HG03103 (cell line): ENCODE results near the gene HAND2.

Experiments
- ATAC-seq: cut with Tn5 transposase; IDR thresholded peaks from one replicate; pipeline ENCODE4 v1.9.1; 2021; ENCODE audit warnings: low read depth; ENCODE audit not compliant: unreplicated experiment

The HAND2 gene

GRCh38 chr4:173522160-173522950 is 7.7 kb downstream of the HAND2 start:
- no peak for ATAC-seq

DNA sequence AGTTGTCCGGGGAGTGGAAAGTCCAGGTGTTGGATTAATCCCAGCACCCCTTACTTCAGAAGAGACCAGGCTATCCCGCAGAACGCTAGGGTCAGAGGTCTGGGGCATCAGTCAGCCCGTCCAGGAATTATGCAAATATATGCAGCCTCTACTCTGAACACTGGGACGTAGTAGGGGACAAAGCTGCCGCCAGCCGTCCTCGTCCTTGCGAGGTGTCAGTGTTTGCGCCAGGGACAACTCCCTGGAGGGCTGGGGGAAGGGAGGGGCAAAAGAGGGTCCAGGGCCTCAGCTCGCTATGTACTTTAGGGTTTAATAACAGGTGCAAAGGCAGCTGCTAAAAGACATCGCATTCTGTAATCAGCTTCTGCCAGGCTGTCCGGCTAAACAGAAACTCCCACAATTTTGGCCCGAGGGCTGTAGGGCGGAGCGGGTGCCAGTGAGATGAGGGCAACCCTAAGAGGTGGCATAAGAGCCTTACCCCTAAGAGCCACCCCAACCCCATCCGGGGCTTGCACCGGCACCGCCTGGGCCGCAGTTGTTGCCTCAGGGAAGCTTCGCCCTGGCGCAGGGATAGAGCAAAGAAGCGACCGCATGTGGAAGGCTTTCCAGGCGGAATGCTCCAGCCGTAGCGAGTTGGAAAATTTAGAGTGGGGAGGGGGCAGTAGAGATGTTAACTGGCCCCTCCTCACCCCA is 8.4 kb downstream of the HAND2 start:
- ATAC-seq, result no peak

DNA sequence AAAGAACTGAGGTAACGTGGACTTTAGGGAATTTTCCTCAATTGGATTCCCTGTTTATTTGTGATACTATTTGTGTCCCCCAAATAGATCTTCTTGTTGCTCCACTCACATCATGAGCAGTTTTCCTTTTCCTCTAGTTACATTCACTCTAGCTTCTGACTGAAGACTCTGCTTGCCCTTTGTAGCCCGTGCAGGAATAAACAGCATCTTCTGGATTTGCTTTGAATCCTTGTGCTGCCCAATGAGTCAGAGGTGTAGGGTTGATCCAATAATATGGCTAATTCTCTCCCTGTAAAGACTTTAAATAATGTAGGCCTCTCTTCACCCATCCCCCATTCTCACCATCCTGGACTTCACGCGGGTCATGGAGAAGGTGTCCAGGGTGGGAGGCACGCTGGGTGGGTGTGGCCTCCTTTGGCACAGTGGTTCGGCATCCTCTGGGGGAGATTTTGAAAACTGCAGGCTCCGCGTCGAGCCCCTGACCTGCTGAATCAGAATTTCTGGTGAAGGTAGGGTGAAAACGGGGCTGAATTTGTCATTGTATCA is 9.0 kb downstream of the HAND2 start:
- no peak for ATAC-seq

DNA sequence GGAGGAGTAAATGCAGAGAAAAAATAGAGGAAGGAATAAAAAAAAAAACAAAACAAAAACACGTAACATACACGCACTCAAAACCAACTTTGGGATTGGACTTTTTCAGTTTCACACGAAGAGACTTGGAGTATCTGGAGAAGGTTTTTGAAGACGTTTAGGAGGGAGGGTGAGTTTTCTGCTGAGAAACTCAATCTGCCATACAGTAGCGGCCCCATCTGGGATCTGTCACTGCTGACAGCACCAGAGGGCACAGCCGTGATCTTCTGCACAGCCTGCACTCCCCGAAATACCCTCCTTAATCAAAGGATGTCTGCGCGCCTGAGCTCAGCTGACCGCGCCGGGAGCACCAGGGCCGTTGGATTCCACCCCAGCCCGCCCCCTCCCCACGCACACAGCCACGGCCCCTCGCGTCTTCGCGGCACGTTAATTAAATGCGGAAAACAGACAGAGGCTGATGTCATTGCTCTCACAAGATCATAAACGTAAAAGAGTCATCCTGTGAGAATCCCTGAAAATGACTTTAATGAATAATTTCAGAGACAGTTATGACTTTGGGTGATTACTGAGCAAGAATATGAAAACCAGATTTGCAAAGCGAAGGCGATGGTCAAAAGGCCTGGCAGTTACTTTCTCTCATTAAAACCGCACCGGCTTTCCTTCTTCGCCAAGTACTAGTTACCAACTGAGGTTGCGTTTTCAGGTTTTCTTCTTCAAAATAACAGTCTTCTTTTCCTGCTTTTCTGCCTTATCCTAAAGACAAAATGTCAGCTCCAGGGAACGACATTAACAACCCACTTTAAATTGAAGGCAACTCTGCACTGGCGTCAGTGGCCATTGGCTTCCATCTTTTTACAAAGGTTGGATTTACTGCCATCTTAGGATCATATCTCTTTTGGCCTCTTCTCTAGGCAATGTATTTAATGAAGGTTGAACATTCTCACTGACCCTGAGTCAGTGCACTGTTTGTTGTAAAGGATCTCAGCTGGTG is 10.6 kb downstream of the HAND2 start:
- ATAC-seq, result no peak

- no peak for ATAC-seq
Measured at GRCh38 chr4:173518425-173519102, 11.5 kb downstream of the HAND2 start.

- ATAC-seq, result no peak
Measured at GRCh38 chr4:173517781-173518424, 12.1 kb downstream of the HAND2 start.

DNA sequence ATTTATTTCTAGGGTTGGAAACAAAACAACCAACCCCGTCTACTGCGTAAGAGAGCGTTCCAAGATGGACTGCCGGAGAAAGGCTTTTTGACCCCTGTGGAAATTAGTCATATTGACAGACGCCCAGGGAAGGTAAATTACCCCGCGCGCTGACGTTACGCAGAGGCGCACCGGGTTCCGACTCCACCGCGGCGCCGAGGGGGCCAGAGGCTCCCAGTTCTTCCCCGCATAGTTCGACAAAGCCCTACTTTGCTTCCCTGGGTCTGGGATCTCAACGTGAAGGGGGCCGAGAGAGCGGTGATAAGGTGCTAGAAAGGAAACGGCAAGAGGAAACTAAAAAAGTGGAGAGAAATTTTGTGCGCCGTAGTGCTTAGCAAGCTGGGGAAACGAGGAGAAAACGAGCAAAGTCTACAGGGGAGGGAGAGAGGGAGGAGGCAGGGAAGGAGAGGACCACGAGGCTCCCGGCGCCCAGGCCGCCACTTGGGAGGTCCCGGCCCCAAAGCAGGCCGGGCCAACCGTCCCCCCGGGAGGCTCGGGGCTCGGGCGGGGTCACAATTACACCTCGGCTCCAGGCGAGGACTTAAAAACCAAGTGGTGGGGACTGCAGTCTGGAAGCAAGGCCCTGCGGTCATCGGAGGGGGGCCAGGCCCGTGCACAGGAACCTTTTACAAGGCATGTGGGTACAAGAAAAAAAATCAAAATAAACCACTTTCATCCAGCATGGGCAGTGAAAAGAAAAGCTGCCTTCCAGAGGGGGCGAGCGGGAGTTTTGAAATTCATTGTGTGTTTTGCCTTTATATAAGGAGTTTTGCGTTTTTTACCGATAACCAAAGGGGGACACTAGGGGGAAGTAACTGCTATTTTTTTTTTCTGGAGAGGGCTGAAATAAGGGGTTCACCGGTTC is 13.2 kb downstream of the HAND2 start:
- no peak for ATAC-seq

DNA sequence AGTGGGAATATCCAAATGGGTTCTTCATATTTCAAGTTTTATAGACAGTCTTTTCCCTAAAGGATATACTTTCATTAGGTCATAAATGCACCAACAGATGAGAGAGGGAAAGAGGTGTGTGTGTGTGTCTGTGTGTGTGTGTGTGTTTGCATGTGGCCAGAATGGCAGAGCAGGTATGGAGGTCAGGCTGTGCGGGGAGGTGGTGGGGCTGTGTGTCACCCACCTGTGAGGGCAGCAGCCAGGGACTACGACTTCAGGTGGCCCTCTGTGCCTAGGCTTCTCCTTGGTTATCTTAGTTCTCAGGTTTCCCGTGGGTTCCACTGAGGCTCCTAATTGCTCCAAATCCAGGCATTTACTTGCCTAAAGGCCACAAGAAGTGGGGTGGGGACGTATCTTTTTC is 14.6 kb downstream of the HAND2 start:
- ATAC-seq, result no peak

- ATAC-seq, result no peak
Measured at GRCh38 chr4:173514641-173515217, 15.3 kb downstream of the HAND2 start.

- ATAC-seq, result no peak
Measured at GRCh38 chr4:173513651-173514050, 16.4 kb downstream of the HAND2 start.

GRCh38 chr4:173511787-173512361 is 18.2 kb downstream of the HAND2 start:
- no peak for ATAC-seq

DNA sequence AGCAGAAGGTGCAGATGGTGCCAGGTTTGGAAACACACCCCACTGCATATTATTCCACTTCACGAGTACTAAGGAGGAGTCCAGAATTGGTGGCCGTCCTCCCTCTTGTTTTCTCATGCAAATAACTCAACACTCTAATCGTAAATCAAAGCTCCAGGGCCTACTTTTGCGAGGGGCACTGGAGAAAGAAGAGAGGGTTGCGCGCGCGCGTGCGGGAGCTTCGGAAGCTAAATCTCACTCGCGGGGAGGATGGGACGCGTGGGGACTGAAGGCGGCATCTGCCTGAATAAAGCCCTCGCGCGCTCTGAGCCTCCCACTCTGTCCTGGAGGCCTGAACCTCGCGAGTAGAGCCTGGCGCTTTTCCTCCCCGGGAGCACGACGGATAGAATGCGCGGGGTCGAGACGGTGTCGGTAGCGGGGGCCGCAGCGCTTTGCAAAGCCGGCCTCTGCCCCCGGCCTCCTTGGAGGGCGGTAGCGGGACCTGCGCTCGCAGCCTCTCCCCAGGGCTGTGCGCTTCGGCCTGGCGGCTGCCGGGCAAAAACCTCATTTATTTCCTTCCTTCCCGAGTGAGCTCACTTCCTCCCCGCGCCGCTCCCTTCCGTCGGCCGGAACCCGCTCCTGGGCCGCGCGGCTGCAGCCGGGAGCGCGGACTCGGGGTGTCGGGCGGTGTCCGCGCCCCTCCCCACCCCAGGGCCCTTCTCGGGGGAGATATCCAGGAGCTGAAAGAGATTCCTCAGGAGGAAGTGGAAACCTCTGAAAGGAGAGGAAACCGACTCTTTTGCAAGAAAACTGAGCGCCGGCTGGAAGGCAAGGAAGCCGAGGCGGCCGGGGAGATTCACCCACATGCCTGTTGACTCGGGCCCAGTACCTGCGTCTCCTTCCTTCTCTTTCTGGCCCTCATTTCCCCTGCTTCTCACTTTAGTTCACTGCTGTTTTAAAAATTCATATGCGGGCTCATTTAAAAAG is 20.7 kb downstream of the HAND2 start:
- ATAC-seq, result no peak

DNA sequence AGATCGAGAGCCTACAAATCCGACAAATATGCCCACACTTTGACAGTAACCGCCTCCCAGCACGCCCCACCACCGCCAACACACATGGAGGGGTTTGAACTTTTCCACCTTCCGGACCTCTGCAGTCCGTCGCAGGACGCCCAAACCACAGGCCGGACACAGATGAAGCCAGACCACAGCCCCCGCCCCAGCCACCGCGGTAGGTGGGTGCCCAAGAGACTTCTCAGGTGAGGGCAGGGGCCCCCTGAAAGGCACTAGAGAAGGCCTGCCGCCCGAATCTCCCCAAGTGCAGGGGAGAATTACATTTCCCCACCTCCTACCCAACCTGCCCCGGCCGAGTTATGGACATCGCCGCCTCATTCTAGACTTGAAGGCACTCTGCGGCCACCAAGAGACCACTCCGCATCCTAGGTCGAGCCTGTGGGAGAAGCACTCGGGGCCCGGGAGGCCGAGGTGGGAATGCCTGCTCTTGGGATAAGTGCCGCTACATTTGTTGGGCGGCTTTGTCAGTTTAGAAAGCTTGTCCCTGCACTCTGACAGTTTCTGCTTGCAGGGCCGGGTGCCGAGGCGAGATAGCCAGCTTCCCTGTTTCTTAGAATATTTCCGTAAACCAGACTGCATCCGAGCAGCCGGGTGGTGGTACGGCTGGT is 21.5 kb downstream of the HAND2 start:
- ATAC-seq, result no peak

DNA sequence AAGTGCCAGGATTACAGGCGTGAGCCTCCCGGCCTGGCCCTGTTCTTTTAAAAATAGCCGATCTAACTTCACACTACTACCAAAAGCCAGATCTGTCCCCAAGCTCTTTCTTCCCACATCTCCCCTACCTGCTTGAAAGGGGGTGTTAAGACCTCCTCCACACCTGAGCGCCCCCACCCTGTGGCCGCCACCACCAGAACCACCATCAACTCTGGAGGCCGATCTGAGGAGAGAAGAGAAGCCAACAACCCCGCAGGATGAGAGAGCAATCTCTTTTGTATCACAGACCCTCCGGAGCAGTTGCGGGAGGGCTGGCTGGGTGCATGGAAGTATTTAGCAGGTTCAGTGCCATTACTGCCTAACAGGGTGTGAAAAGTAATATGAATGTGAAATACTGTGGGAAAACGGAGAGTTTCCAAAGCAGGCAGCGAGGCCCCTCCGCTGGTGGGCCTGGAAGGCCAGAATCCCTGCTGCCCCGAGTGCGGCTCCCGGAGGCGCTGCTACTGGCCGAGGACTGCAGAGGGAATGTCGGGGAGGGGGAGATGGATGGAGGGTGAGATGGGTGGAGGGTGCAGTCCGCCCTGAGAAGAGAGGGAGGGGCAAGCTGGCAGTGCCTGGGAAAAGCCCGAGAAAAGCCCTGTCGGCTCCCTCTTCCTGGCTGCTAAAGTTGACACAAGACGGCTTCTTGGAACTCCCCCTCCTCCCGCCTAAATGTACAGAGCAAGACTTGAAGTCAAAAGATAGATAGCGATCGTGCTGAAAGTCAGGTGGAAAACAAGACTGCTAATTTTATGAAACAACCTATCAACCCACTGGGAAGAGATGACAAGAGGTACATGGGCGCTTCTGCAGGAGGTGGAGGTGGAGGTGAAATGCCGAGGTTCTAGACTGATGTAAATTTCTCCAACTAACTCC is 22.3 kb downstream of the HAND2 start:
- ATAC-seq, result no peak

DNA sequence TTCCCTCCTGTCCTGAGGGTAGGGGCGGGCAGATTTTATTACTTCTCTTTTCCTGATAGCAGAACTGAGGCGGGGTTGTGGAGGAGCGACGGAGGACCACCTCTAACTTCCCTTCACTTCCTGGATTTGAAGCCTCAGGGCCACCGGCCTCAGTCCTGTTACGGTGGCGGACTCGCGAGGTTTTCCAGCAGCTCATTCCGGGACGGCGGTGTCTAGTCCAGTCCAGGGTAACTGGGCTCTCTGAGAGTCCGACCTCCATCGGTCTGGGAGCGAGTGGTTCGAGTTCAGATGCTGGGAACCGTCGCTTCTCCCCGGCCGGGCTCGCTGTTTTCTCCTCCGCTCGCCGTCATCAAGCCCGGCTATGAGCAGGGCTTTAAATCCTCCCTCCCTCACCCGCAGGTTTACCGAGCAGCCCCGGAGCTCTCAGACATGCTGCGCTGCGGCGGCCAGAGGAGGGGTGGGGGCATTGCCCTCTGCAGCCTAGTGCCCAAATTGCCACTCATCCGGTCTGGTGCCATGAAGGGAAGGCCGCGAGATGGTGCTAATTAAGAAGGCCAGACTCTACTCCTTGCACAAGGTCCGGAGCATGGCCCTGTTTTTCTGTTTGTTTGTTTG is 23.3 kb downstream of the HAND2 start:
- peak; percentile 14 for ATAC-seq
